Activated B cell treated with CpG ODN at 0.5 μM for 24 hours (primary cell): Measurements from ENCODE around the gene FAM3A. TPM values are rescaled to one million over a fixed set of nuclear protein-coding genes. Genes with fewer than 3 reads are reported as not detected.

Source experiments
- ATAC-seq: fragments of 200-7000 bp; cut with Tn5 transposase; one replicate; pipeline ENCODE4 v1.10.0; 2021; ENCODE audit warnings: low read depth, mild to moderate bottlenecking, moderate library complexity
- CTCF ChIA-PET: fragments of 350-600 bp; sonication (Branson Sonifier 250); formaldehyde crosslinking; loops from one replicate; lab custom pipeline; 2021; ENCODE audit warnings: antibody characterized with exemption; lab: Charles Lee
- POLR2A ChIA-PET: fragments of 350-600 bp; sonication (Branson Sonifier 250); formaldehyde crosslinking; loops from one replicate; lab custom pipeline; 2021; ENCODE audit warnings: antibody characterized with exemption; lab: Charles Lee
- DNase-seq: peaks from one replicate; pipeline ENCODE4 v3.0.0; 2022
- H3K27ac Mint-ChIP-seq: one replicate; pipeline ENCODE4 v1.8.0; 2020; ENCODE audit warnings: mixed read lengths
- H3K27me3 Mint-ChIP-seq: one replicate; pipeline ENCODE4 v1.8.0; 2021; ENCODE audit warnings: mixed read lengths
- H3K36me3 Mint-ChIP-seq: one replicate; pipeline ENCODE4 v1.8.0; 2021; ENCODE audit warnings: low read depth, mixed read lengths
- H3K4me1 Mint-ChIP-seq: one replicate; pipeline ENCODE4 v1.8.0; 2021; ENCODE audit warnings: mixed read lengths
- H3K4me3 Mint-ChIP-seq: one replicate; pipeline ENCODE4 v1.8.0; 2020; ENCODE audit warnings: mild to moderate bottlenecking, mixed read lengths
- H3K9me3 Mint-ChIP-seq: one replicate; pipeline ENCODE4 v1.8.0; 2020; ENCODE audit warnings: mixed read lengths
- intact Hi-C: fragments of 100-400 bp; cut with micrococcal nuclease; formaldehyde crosslinking; loops from one replicate; pipeline ENCODE4 v1.15.1; 2024
- total RNA-seq: library from RNA; stranded (reverse); gene quantifications from 2 replicates; pipeline ENCODE4 v1.2.3, GENCODE V29; 2022
- TF ChIP-seq, protein P1 (sequence below): fragments of 200-600 bp; IDR thresholded peaks from one replicate; pipeline ENCODE4 v1.8.0; 2022; ENCODE audit warnings: antibody characterized with exemption, mild to moderate bottlenecking

The FAM3A gene
- total RNA-seq, 1 donor from 2014 or later = 36.1 TPM

DNA sequence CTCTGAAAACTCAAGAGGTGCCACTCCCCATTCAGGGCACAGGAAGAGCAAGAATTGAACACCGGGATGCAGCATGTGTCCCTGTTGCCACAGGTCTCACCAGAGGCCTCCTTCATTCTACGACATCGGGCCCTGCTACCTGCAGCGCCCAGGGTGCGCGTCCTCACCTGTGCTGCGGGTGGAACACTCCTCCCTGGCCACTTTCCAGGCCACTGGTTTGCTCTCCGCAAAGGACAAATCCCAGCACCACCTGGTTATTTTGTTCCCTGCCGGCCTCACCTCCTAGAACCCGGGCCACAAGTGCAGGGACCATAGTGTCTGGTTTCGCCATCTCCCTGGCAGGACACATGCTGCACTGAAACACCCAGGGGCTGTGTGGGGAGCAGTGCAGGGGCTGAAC, 14.3 kb upstream of the FAM3A start:
- TF ChIP-seq, protein P1, sequence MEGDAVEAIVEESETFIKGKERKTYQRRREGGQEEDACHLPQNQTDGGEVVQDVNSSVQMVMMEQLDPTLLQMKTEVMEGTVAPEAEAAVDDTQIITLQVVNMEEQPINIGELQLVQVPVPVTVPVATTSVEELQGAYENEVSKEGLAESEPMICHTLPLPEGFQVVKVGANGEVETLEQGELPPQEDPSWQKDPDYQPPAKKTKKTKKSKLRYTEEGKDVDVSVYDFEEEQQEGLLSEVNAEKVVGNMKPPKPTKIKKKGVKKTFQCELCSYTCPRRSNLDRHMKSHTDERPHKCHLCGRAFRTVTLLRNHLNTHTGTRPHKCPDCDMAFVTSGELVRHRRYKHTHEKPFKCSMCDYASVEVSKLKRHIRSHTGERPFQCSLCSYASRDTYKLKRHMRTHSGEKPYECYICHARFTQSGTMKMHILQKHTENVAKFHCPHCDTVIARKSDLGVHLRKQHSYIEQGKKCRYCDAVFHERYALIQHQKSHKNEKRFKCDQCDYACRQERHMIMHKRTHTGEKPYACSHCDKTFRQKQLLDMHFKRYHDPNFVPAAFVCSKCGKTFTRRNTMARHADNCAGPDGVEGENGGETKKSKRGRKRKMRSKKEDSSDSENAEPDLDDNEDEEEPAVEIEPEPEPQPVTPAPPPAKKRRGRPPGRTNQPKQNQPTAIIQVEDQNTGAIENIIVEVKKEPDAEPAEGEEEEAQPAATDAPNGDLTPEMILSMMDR = no peak
- Mint-ChIP-seq H3K4me1 (peaks cover 17% of the 10 kb centered on the region), H3K27ac (no peak overlapping the region), H3K4me3 (no peak overlapping the region), H3K27me3 (no peaks in the 10 kb centered on the region), H3K9me3 (no peaks in the 10 kb centered on the region), H3K36me3 (peaks cover 27% of the 10 kb centered on the region)
- intact Hi-C loops = loop anchor here (5.0 kb wide), 1 partner anchor 133 kb away; the partner anchor contains the start of gene RPL10
- POLR2A ChIA-PET = no interaction called here
- ATAC-seq (no peak), DNase-seq (no peak)
- CTCF ChIA-PET = no interaction called here

DNA sequence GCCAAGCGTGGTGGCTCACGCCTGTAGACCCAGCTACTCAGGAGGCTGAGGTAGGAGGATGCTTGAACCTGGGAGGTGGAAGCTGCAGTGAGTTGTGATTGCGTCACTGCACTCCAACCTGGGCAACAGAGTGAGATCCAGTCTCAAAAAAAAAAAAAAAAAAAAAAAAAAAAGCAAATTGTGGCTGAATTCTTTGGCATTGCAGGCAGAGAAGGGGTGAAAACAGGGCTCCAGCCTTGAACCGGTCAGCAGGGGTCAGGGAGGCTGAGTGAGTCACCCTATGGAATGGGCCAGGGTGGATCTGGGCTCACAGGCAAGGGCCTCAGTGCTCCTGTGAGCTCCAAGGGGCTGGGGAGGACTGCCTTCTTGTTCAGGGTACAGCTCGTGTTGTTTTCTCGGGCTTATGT, 13.2 kb upstream of the FAM3A start:
- Mint-ChIP-seq H3K9me3 (no peaks in the 10 kb centered on the region), H3K4me3 (no peak overlapping the region), H3K27ac (no peak overlapping the region), H3K27me3 (no peaks in the 10 kb centered on the region), H3K36me3 (peaks cover 19% of the 10 kb centered on the region), H3K4me1 (peaks cover 14% of the 10 kb centered on the region)
- DNase-seq (no peak), ATAC-seq (no peak)
- TF ChIP-seq, protein P1 = no peak
- intact Hi-C loops = no loop called here
- ChIA-PET CTCF (no interaction called here), POLR2A (no interaction called here)

DNA sequence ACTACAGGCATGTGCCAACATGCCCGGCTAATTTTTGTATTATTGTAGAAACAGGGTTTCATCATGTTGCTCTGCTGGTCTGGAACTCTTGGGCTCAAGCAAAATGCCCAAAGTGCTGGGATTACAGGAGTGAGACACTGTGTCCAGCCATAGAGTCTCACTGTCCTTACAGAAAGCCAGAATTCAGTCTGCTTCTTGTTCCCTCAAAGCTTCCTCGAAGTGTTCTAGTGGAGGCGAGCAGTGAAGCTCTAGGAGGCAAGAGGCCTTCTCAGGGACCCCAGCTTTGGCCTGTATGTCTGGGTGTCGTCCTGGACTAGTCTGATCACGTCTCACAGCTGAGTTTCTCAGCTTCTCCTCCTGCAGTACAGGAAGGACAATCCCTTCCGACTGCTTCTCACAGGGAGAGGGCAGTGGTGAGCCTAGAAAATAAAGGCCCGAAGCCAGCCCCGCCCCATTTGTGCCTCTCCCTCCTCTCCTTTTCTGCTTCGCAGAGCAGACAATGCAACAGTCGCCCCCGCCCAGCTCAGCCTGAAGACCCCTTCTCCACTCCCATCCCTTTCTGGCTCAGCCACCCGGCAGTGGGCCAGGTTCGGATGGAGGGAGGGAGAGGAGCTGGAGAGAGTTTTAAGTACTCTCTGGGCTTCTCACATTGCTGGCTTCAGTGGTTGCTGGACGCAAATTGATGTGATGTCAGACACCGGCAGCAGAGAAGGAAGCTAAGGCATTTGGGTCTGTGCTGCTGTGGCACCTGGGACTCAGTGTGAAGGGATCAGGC, 11.1 kb upstream of the FAM3A start:
- H3K36me3 Mint-ChIP-seq = peaks cover 6% of the 10 kb centered on the region
- CTCF ChIA-PET = interaction anchor here (0.6 to 1.5 kb wide), 8 partner anchors 8 to 398 kb away, joined by 3 to 10 read pairs (median 4); no protein-coding TSS in a partner anchor
- POLR2A ChIA-PET = interaction anchor here (0.7 to 2.3 kb wide), 17 partner anchors 11 to 556 kb away, joined by 3 to 19 read pairs (median 4); partner anchors contain the start of genes ATP6AP1, EMD, FAM3A and FLNA
- H3K4me1 Mint-ChIP-seq = peaks cover 14% of the 10 kb centered on the region
- no peaks in the 10 kb centered on the region for H3K9me3 Mint-ChIP-seq
- intact Hi-C loops = loop anchor here (1.0 kb wide), 1 partner anchor 48 kb away; the partner anchor contains the start of gene LAGE3
- no peaks in the 10 kb centered on the region for H3K27me3 Mint-ChIP-seq
- DNase-seq (peak; percentile 44), ATAC-seq (peak; percentile 90)
- peak overlapping the region; percentile 68 for H3K4me3 Mint-ChIP-seq
- peak overlapping the region; percentile 76 for H3K27ac Mint-ChIP-seq
- TF ChIP-seq, protein P1 = no peak

DNA sequence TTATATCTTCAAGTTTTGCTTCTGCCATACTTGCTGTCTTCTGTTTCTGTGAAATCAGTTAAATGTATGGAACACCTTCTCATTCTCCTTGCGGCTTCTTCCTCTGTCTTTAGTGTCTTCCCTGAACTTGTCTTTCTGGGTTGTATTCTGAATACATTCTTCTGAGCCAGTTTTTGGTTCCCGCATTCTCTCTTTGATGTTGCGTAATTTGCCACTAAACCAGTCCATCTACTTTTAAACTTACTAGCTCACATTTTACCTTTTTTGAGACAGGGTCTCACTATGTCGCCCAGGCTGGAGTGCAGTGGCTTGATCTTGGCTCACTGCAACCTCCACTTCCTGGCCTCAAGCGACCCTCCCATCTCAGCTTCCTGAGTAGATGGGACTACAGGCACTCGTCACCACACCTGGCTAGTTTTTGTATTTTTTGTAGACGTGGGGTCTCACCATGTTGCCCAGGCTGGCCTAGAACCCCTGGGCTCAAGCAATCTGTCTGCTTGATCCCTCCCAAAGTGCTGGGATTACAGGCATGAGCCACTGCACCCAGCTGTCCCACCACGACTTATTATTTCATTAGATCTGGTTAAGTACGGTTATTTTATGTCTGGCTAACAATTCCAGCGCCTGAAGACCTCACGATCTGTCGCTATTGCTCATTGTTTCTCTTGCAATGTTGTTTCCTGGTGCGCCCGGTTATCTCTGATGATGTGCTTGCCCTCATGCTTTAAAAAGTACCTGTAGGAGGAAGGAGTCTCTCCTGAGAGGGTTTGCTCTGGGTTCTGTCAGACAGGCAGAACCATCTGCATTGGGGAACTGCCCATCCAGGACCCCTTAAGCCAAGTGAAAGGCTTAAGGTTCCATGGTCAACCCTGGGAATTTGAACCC, 9.8 kb upstream of the FAM3A start:
- intact Hi-C loops = no loop called here
- Mint-ChIP-seq H3K27ac (no peak overlapping the region), H3K4me1 (peaks cover 14% of the 10 kb centered on the region), H3K36me3 (peaks cover under 1% of the 10 kb centered on the region), H3K27me3 (no peaks in the 10 kb centered on the region), H3K9me3 (no peaks in the 10 kb centered on the region), H3K4me3 (no peak overlapping the region)
- TF ChIP-seq, protein P1 = no peak
- ChIA-PET CTCF (interaction anchor here (1.5 kb wide), 1 partner anchor 9 kb away, joined by 4 read pairs; no protein-coding TSS in a partner anchor), POLR2A (interaction anchor here (0.5 to 2.3 kb wide), 5 partner anchors 10 to 127 kb away, joined by 3 to 19 read pairs (median 7); partner anchors contain the start of genes FAM3A and RPL10)
- DNase-seq (no peak), ATAC-seq (no peak)
